Caco-2 (cell line): ENCODE data around the gene PCDH15. TPM values are rescaled to one million over a fixed set of nuclear protein-coding genes. Genes with fewer than 3 reads are reported as not detected.
"Not testable (repeated sequence)": the region's sequence is repeated elsewhere in the genome, so short reads cannot be mapped to it uniquely, and the experiment has no call there.

Source experiments
- BruUV-seq: library from RNA; stranded (reverse); fragments of 400-500 nt; replicated peaks from 2 replicates; lab custom pipeline; 2021; lab: Mats Ljungman, UMichigan
- CTCF ChIA-PET: fragments of 300-600 bp; sonication (Branson Sonifier 250); formaldehyde crosslinking; loops from one replicate; lab custom pipeline; 2022; ENCODE audit warnings: antibody characterized with exemption; lab: Charles Lee
- POLR2A ChIA-PET: fragments of 300-600 bp; sonication (Branson Sonifier 250); formaldehyde crosslinking; loops from one replicate; lab custom pipeline; 2022; ENCODE audit warnings: antibody characterized with exemption; lab: Charles Lee
- DNase-seq, 2 experiments: peaks; one replicate each; pipeline versions ENCODE4 v3.0.0 to v3.0.0-alpha.2; 2020 to 2022
- H3K27me3 ChIP-seq: replicated peaks from 2 replicates; pipeline ENCODE4 v1.6.0; 2011; ENCODE audit warnings: low read length; ENCODE audit not compliant: control insufficient read depth, insufficient read depth
- H3K36me3 ChIP-seq: 2 replicates; pipeline ENCODE4 v1.5.1; 2011; ENCODE audit warnings: low read length; ENCODE audit not compliant: control insufficient read depth, insufficient read depth
- H3K4me1 ChIP-seq: fragments of 250-450 bp; sonication (Bioruptor Pico); 2 replicates; pipeline ENCODE4 v1.5.1; 2020; ENCODE audit warnings: mild to moderate bottlenecking
- H3K4me3 ChIP-seq: 2 replicates; pipeline ENCODE4 v1.5.1; 2011; ENCODE audit warnings: low read depth, mild to moderate bottlenecking, control low read depth, low read length
- H3K9me3 ChIP-seq: fragments of 250-450 bp; sonication (Bioruptor Pico); 2 replicates; pipeline ENCODE4 v1.5.1; 2020; ENCODE audit warnings: mild to moderate bottlenecking, moderate library complexity
- H3K27ac Mint-ChIP-seq: one replicate; pipeline ENCODE4 v1.8.0; 2022; ENCODE audit warnings: mixed read lengths; ENCODE audit not compliant: unreplicated experiment
- H3K27me3 Mint-ChIP-seq: one replicate; pipeline ENCODE4 v1.8.0; 2022; ENCODE audit warnings: mixed read lengths; ENCODE audit not compliant: insufficient read depth, unreplicated experiment
- H3K36me3 Mint-ChIP-seq: one replicate; pipeline ENCODE4 v1.8.0; 2022; ENCODE audit warnings: mild to moderate bottlenecking, mixed read lengths; ENCODE audit not compliant: insufficient read depth, unreplicated experiment
- H3K4me1 Mint-ChIP-seq: one replicate; pipeline ENCODE4 v1.8.0; 2022; ENCODE audit warnings: low read depth, mixed read lengths; ENCODE audit not compliant: unreplicated experiment
- H3K4me3 Mint-ChIP-seq: one replicate; pipeline ENCODE4 v1.8.0; 2022; ENCODE audit warnings: mild to moderate bottlenecking, moderate library complexity, mixed read lengths; ENCODE audit not compliant: unreplicated experiment
- H3K9me3 Mint-ChIP-seq: one replicate; pipeline ENCODE4 v1.8.0; 2022; ENCODE audit warnings: mixed read lengths; ENCODE audit not compliant: unreplicated experiment
- intact Hi-C: fragments of 100-400 bp; cut with micrococcal nuclease; formaldehyde crosslinking; loops from one replicate; pipeline ENCODE4 v1.10.0; 2022; ENCODE audit not compliant: unreplicated experiment
- total RNA-seq: library from RNA; stranded (reverse); gene quantifications from 2 replicates; pipeline ENCODE4 v1.2.3, GENCODE V29; 2022
- TF ChIP-seq, protein P1 (sequence below), 2 experiments: fragments of 200-600 bp in 1 of 2; IDR thresholded peaks; 1 replicate in 1 of 2; 2 replicates in 1 of 2; pipeline versions ENCODE4 v1.5.1 to v1.8.0; 2011 to 2022; ENCODE audit warnings: antibody characterized with exemption in 1 of 2, control low read depth in 1 of 2, inconsistent platforms in 1 of 2, low read depth in 1 of 2, low read length in 1 of 2, mild to moderate bottlenecking in 1 of 2, moderate library complexity in 1 of 2; ENCODE audit not compliant: insufficient read depth in 1 of 2, severe bottlenecking in 1 of 2, unreplicated experiment in 1 of 2

PCDH15 gene
- total RNA-seq, 1 experiment from 2014 or later = 0.02 TPM

DNA sequence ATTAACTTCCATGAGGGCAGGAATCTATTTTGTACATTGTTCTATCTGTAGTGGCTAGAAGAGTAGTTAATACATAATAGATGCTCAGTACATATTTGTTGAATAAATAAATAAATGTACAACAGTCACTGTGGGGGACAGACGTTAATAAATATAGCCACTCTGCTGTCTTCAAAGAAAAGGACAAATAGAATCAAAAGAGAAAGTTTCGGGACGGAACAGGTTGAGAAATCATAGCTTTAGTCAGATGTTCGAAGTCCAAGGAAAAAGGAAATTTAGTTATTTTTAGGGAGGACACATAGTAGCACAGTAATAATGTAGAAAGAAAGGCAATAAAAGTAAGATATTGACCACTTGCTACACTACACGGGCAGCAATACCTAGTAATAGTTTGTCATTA, 861.4 kb downstream of the PCDH15 start:
- CTCF ChIA-PET = no interaction called here
- H3K9me3 Mint-ChIP-seq = no peaks in the 10 kb centered on the region
- TF ChIP-seq, protein P1, sequence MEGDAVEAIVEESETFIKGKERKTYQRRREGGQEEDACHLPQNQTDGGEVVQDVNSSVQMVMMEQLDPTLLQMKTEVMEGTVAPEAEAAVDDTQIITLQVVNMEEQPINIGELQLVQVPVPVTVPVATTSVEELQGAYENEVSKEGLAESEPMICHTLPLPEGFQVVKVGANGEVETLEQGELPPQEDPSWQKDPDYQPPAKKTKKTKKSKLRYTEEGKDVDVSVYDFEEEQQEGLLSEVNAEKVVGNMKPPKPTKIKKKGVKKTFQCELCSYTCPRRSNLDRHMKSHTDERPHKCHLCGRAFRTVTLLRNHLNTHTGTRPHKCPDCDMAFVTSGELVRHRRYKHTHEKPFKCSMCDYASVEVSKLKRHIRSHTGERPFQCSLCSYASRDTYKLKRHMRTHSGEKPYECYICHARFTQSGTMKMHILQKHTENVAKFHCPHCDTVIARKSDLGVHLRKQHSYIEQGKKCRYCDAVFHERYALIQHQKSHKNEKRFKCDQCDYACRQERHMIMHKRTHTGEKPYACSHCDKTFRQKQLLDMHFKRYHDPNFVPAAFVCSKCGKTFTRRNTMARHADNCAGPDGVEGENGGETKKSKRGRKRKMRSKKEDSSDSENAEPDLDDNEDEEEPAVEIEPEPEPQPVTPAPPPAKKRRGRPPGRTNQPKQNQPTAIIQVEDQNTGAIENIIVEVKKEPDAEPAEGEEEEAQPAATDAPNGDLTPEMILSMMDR (IDR thresholded peaks at IDR 0.05; ENCODE audit: insufficient read depth in 1 of 2, low read depth in 1 of 2, low read length in 1 of 2, severe bottlenecking in 1 of 2, unreplicated experiment in 1 of 2) = no peak
- Histone ChIP-seq H3K4me1 (no peaks in the 10 kb centered on the region), H3K9me3 (no peaks in the 10 kb centered on the region), H3K36me3 (no peaks in the 10 kb centered on the region), H3K4me3 (no peak overlapping the region), H3K27me3 (no peaks in the 10 kb centered on the region)
- H3K4me1 Mint-ChIP-seq = peaks cover 7% of the 10 kb centered on the region
- no TSS peak for BruUV-seq
- H3K27ac Mint-ChIP-seq = no peak overlapping the region
- no peak for DNase-seq
- H3K36me3 Mint-ChIP-seq = no peaks in the 10 kb centered on the region
- intact Hi-C loops = no loop called here
- H3K4me3 Mint-ChIP-seq = no peak overlapping the region
- no peaks in the 10 kb centered on the region for H3K27me3 Mint-ChIP-seq
- POLR2A ChIA-PET = interaction anchor here (0.6 kb wide), 1 partner anchor 519 kb away, joined by 4 read pairs; no protein-coding TSS in a partner anchor

DNA sequence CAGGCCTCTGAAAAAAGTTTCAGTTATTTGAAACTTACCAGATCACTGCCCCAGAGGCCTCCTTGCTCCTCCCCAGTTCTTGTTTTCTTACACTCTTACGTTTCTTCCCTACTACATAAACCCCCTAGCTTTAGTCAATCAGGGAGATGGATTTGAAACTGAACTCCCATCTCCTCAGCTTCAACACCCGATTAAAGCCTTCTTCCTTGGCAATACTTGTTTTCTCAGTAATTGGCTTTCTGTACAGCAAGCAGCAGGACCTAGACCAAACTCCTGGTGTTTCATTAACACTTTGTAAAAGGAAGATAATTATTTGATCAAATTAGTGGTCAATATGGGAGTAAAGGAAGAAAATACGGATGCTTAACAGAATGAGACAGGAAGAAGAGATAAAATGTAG, 870.4 kb downstream of the PCDH15 start:
- no peaks in the 10 kb centered on the region for H3K36me3 Mint-ChIP-seq
- H3K36me3 ChIP-seq = no peaks in the 10 kb centered on the region
- no peaks in the 10 kb centered on the region for H3K4me1 Mint-ChIP-seq
- intact Hi-C loops = no loop called here
- no peaks in the 10 kb centered on the region for H3K4me1 ChIP-seq
- no peak for DNase-seq
- TF ChIP-seq, protein P1 (IDR thresholded peaks at IDR 0.05; ENCODE audit: insufficient read depth in 1 of 2, low read depth in 1 of 2, low read length in 1 of 2, severe bottlenecking in 1 of 2, unreplicated experiment in 1 of 2) = no peak
- peaks cover 11% of the 10 kb centered on the region for H3K9me3 Mint-ChIP-seq
- no peaks in the 10 kb centered on the region for H3K27me3 ChIP-seq
- no peak overlapping the region for H3K4me3 Mint-ChIP-seq
- CTCF ChIA-PET = no interaction called here
- BruUV-seq = no TSS peak
- H3K27ac Mint-ChIP-seq = no peak overlapping the region
- no peaks in the 10 kb centered on the region for H3K27me3 Mint-ChIP-seq
- POLR2A ChIA-PET = no interaction called here
- H3K9me3 ChIP-seq = peaks cover 3% of the 10 kb centered on the region; the same call in 1 of the 2 replicates
- no peak overlapping the region for H3K4me3 ChIP-seq

DNA sequence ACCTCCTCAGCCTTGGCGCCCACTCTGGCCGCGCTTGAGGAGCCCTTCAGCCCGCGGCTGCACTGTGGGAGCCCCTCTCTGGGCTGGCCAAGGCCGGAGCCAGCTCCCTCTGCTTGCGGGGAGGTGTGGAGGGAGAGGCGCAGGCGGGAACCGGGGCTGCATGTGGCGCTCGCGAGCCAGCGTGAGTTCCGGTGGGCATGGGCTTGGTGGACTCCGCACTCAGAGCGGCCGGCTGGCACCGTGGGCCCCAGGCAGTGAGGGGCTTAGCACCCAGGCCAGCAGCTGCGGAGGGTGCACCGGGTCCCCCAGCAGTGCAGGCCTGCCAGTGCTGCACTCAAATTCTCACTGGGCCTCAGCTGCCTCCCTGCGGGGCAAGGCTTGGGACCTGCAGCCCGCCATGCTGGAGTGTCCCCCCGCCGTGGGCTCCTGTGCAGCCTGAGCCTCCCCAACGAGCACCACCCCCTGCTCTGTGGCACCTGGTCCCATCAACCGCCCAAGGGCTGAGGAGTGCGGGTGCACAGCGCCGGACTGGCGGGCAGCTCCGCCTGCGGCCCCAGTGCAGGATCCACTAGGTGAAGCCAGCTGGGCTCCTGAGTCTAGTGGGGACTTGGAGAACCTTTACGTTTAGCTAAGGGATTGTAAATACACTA, 876.9 kb downstream of the PCDH15 start:
- H3K4me1 Mint-ChIP-seq, H3K9me3 Mint-ChIP-seq, DNase-seq, H3K27me3 ChIP-seq, H3K36me3 Mint-ChIP-seq, BruUV-seq, H3K4me3 Mint-ChIP-seq, H3K4me1 ChIP-seq, intact Hi-C loops, H3K27ac Mint-ChIP-seq, H3K4me3 ChIP-seq, H3K27me3 Mint-ChIP-seq, H3K9me3 ChIP-seq, H3K36me3 ChIP-seq, CTCF ChIA-PET, POLR2A ChIA-PET: not testable (repeated sequence)
